ENCODE results near the gene ZNF556.

ZNF556 gene

DNA sequence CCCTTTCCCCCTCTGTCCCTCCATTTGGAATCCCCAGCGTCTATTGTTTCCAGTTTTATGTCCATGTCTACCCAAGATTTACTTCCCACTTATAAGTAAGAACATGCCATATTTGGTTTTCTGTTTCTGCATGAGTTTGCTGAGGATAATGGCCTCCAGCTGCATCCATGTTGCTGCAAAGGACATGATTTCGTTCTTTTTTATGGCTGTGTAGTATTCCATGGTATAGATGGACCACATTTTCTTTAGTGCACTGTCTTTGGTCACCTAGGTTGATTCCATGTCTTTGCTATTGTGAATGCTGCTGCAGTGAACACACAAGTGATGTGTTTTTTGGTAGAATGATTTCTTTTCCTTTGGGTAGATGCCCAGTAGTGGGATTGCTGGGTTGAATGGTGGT, 22.0 kb upstream of the ZNF556 start:
- DNase-seq (ENCODE audit: low spot score), result no peak
- H3K4me3 ChIP-seq, result no peak overlapping the region
- TF ChIP-seq, protein P1, sequence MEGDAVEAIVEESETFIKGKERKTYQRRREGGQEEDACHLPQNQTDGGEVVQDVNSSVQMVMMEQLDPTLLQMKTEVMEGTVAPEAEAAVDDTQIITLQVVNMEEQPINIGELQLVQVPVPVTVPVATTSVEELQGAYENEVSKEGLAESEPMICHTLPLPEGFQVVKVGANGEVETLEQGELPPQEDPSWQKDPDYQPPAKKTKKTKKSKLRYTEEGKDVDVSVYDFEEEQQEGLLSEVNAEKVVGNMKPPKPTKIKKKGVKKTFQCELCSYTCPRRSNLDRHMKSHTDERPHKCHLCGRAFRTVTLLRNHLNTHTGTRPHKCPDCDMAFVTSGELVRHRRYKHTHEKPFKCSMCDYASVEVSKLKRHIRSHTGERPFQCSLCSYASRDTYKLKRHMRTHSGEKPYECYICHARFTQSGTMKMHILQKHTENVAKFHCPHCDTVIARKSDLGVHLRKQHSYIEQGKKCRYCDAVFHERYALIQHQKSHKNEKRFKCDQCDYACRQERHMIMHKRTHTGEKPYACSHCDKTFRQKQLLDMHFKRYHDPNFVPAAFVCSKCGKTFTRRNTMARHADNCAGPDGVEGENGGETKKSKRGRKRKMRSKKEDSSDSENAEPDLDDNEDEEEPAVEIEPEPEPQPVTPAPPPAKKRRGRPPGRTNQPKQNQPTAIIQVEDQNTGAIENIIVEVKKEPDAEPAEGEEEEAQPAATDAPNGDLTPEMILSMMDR (IDR thresholded peaks at IDR 0.05), result no peak
- H3K27ac ChIP-seq, result no peak overlapping the region

DNA sequence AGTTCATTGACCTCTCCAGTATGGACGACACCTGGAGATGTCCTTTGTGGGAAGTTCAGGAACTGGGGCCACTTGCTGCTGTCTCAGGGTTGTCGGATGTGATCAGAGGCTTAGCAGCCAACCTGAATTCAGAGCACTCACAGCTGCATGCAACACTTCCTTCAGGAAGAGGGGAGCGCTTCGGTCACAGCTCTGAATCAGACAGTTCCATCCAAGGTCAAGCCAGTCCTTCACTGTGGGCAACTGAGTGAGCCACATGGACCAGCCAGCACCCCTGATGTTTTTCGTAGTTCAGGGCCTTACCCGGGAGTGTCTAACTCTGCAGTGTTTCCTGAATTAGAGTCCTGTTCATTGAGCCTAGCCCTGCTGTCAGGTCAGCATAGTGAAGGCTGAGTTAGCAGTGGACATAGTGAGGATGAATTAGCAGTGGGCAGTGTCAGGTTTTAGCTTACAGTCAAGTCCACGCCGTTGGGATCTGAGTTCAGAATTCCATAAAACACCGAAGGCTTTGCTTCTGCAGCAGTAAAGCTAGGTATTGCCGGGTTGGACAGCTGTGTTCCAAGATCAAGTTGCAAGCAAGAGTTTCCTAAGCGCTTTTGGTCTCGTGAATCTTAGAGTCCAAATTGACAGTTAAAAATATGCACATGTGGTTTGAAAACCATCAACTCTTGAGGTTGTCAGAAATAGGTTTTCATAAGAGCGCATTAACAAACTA, 20.8 kb upstream of the ZNF556 start:
- Histone ChIP-seq H3K4me3 (no peak overlapping the region), H3K27ac (no peak overlapping the region)
- TF ChIP-seq, protein P1 (IDR thresholded peaks at IDR 0.05), result no peak
- DNase-seq (ENCODE audit: low spot score), result no peak

DNA sequence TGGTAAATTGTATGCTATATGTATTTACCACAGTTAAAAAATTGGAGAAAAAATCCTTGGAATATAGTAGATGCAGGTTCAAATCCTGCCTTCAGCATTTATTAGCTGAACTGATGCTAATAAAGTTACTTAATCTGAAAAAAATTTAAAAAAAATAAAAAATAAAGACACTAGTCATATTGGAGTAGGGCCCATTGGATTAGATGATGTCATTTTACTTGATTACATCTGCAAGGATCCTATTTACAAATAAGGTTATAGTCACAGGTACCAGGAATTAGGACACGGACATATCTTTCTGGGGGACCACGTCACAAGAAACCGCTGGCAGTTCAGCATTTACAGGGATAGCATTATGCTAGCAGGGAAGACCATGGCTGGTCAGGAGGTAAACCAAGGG, 19.6 kb upstream of the ZNF556 start:
- no peak for DNase-seq (ENCODE audit: low spot score)
- H3K4me3 ChIP-seq, result no peak overlapping the region
- H3K27ac ChIP-seq, result no peak overlapping the region
- TF ChIP-seq, protein P1 (IDR thresholded peaks at IDR 0.05), result no peak

DNA sequence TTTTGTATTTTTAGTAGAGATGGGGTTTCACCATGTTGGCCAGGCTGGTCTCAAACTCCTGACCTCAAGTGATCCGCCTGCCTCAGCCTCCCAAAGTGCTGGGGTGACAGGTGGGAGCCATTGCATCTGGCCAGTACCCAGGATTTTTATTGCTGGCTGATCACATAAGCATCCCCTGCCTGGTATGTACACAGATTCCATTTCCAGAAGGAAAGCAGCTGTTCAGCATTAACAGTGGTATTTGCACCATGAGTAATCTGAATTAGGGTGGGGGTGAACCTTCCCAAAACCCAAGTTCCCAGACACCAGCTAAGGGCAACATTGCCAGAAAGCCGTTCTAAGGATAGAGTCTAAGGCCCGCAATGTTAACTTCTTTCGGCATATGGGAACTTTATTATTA, 18.5 kb upstream of the ZNF556 start:
- DNase-seq (ENCODE audit: low spot score), result no peak
- no peak overlapping the region for H3K27ac ChIP-seq
- TF ChIP-seq, protein P1 (IDR thresholded peaks at IDR 0.05), result no peak
- no peak overlapping the region for H3K4me3 ChIP-seq

DNA sequence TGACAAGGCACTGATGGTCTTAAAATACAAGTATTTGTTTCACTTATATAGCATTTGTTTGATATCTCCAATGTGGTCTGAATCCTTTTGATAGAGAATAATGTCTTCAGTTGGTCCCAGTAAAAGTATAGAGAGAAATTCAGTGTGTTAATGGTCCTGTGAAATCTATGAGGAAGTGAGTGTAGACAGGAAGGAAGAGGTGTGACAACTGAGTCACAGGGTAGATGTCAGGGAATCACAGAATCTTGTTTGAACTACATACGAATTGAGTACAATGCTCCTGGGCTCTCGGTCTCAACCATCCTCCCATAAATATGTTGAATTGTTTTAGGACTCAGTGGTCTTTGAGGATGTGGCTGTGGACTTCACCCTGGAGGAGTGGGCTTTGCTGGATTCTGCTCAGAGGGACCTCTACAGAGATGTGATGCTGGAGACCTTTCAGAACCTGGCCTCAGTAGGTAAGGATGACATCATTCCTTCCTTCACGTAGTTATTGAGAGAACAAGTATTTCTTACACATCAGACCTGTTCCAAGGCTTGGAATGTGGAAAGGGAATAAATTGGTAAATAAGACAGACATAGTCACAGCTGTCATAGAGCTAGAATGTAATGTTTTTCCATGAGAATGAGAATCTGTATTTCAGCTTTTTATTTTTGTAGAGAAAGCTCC, 16.7 kb upstream of the ZNF556 start:
- Histone ChIP-seq H3K27ac (no peak overlapping the region), H3K4me3 (peak overlapping the region; percentile 17)
- TF ChIP-seq, protein P1 (IDR thresholded peaks at IDR 0.05), result no peak
- no peak for DNase-seq (ENCODE audit: low spot score)

DNA sequence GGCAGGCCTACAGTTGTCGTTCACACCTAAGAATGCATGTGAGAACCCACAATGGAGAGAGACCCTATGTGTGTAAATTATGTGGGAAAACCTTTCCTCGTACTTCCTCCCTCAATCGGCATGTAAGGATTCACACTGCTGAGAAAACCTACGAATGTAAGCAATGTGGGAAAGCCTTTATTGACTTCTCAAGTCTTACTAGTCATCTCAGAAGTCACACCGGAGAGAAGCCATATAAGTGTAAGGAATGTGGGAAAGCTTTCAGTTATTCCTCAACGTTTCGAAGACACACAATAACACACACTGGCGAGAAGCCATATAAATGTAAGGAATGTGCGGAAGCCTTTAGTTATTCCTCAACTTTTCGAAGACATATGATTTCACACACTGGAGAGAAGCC, 14.5 kb upstream of the ZNF556 start:
- Histone ChIP-seq H3K4me3 (peak overlapping the region; percentile 40), H3K27ac (no peak overlapping the region)
- TF ChIP-seq, protein P1 (IDR thresholded peaks at IDR 0.05), result no peak
- no peak for DNase-seq (ENCODE audit: low spot score)
